Measurements from ENCODE around the gene PASK.
A peak's percentile ranks its signal among the peaks of the same experiment; 100 is the strongest.
"Not testable (repeated sequence)": the region's sequence is repeated elsewhere in the genome, so short reads cannot be mapped to it uniquely, and the experiment has no call there.

Gene PASK

GRCh38 chr2:241123816-241124536 lies 25.3 kb downstream of the PASK start:
- peak in 2 of 14 donors; percentile 11 to 35 for DNase-seq

- DNase-seq: no peak
Measured at GRCh38 chr2:241122376-241123002, 26.8 kb downstream of the PASK start.

GRCh38 chr2:241121008-241121407 lies 28.3 kb downstream of the PASK start:
- DNase-seq: no peak

- DNase-seq: no peak
Measured at GRCh38 chr2:241120440-241120839, 28.8 kb downstream of the PASK start.

- DNase-seq: no peak
Measured at GRCh38 chr2:241118737-241119505, 30.4 kb downstream of the PASK start.

- DNase-seq: no peak
Measured at GRCh38 chr2:241116606-241117560, 32.4 kb downstream of the PASK start.

- DNase-seq: no peak
Measured at GRCh38 chr2:241115361-241115760, 33.9 kb downstream of the PASK start.

GRCh38 chr2:241114836-241115235 lies 34.4 kb downstream of the PASK start:
- no peak for DNase-seq

- no peak for DNase-seq
Measured at GRCh38 chr2:241112592-241112991, 36.7 kb downstream of the PASK start.

- DNase-seq: no peak
Measured at GRCh38 chr2:241112046-241112445, 37.2 kb downstream of the PASK start.

- no peak for DNase-seq
Measured at GRCh38 chr2:241111440-241111805, 37.8 kb downstream of the PASK start.

- DNase-seq: no peak
Measured at GRCh38 chr2:241110607-241111439, 38.4 kb downstream of the PASK start.

GRCh38 chr2:241110089-241110606 lies 39.1 kb downstream of the PASK start:
- DNase-seq: no peak

GRCh38 chr2:241109210-241110088 lies 39.8 kb downstream of the PASK start:
- no peak for DNase-seq

GRCh38 chr2:241108271-241109209 lies 40.7 kb downstream of the PASK start:
- no peak for DNase-seq

- DNase-seq: no peak
Measured at GRCh38 chr2:241107031-241107783, 42.1 kb downstream of the PASK start.

GRCh38 chr2:241105641-241106040 lies 43.6 kb downstream of the PASK start:
- no peak for DNase-seq

- not testable (repeated sequence) for DNase-seq
Measured at GRCh38 chr2:241104611-241105010, 44.7 kb downstream of the PASK start.

All from C1 segment of cervical spinal cord (tissue), 14 donors.